SJCRH30 (cell line): ENCODE results near the gene TRABD2A. TPM values are rescaled to one million over a fixed set of nuclear protein-coding genes. Genes with fewer than 3 reads are reported as not detected.
"Not testable (repeated sequence)": the region's sequence is repeated elsewhere in the genome, so short reads cannot be mapped to it uniquely, and the experiment has no call there.

Experiments
- DNase-seq, 2 experiments: peaks; one replicate each; pipeline ENCODE4 v3.0.0-alpha.2; 2015 to 2020
- H3K27ac ChIP-seq: fragments of 250-450 bp; sonication (Bioruptor Pico); 2 replicates; pipeline ENCODE4 v1.5.1; 2020; ENCODE audit warnings: mild to moderate bottlenecking, moderate library complexity
- H3K27me3 ChIP-seq: fragments of 250-450 bp; sonication (Bioruptor Pico); 2 replicates; pipeline ENCODE4 v1.5.1; 2020; ENCODE audit warnings: mild to moderate bottlenecking, moderate library complexity
- H3K36me3 ChIP-seq: fragments of 250-450 bp; sonication (Bioruptor Pico); 2 replicates; pipeline ENCODE4 v1.5.1; 2020; ENCODE audit warnings: mild to moderate bottlenecking, moderate library complexity
- H3K4me1 ChIP-seq: fragments of 250-450 bp; sonication (Bioruptor Pico); 2 replicates; pipeline ENCODE4 v1.5.1; 2020; ENCODE audit warnings: mild to moderate bottlenecking, moderate library complexity
- H3K4me3 ChIP-seq: fragments of 250-450 bp; sonication (Bioruptor Pico); 2 replicates; pipeline ENCODE4 v1.5.1; 2020; ENCODE audit warnings: mild to moderate bottlenecking, moderate library complexity
- H3K9me3 ChIP-seq: fragments of 250-450 bp; sonication (Bioruptor Pico); replicated peaks from 2 replicates; pipeline ENCODE4 v1.5.1; 2020; ENCODE audit warnings: mild to moderate bottlenecking, moderate library complexity
- total RNA-seq: library from RNA; depleted of rRNA; stranded (reverse); fragments of >200 nt; shearing (Covaris generic); gene quantifications from 2 replicates; pipeline ENCODE4 v1.2.3, GENCODE V29; 2014; rRNA removed

TRABD2A gene
- total RNA-seq, 1 experiment from 2014 or later = 1.4 TPM

GRCh38 chr2:84782717-84783442, 98.0 kb downstream of the TRABD2A start:
- Histone ChIP-seq H3K4me1 (no peaks in the 10 kb centered on the region), H3K4me3 (no peak overlapping the region), H3K27ac (no peak overlapping the region), H3K9me3 (no peaks in the 10 kb centered on the region), H3K36me3 (no peaks in the 10 kb centered on the region), H3K27me3 (no peaks in the 10 kb centered on the region)
- DNase-seq = no peak

- no peaks in the 10 kb centered on the region for H3K9me3 ChIP-seq
- H3K27ac ChIP-seq = no peak overlapping the region
- no peak for DNase-seq
- H3K4me1 ChIP-seq = no peaks in the 10 kb centered on the region
- no peaks in the 10 kb centered on the region for H3K27me3 ChIP-seq
- no peaks in the 10 kb centered on the region for H3K36me3 ChIP-seq
- H3K4me3 ChIP-seq = no peak overlapping the region
These were observed 98.8 kb downstream of the TRABD2A start for GRCh38 chr2:84781942-84782716.

- Histone ChIP-seq H3K36me3 (no peaks in the 10 kb centered on the region), H3K9me3 (no peaks in the 10 kb centered on the region), H3K4me3 (no peak overlapping the region), H3K4me1 (no peaks in the 10 kb centered on the region), H3K27me3 (no peaks in the 10 kb centered on the region), H3K27ac (no peak overlapping the region)
- no peak for DNase-seq
These were observed 101.1 kb downstream of the TRABD2A start for GRCh38 chr2:84779781-84780180.

GRCh38 chr2:84778911-84779690, 101.8 kb downstream of the TRABD2A start:
- Histone ChIP-seq H3K9me3 (no peaks in the 10 kb centered on the region), H3K4me1 (no peaks in the 10 kb centered on the region), H3K4me3 (no peak overlapping the region), H3K27ac (no peak overlapping the region), H3K27me3 (no peaks in the 10 kb centered on the region), H3K36me3 (no peaks in the 10 kb centered on the region)
- no peak for DNase-seq

GRCh38 chr2:84776011-84776410, 104.9 kb downstream of the TRABD2A start:
- Histone ChIP-seq H3K36me3 (no peaks in the 10 kb centered on the region), H3K4me1 (no peaks in the 10 kb centered on the region), H3K27me3 (no peaks in the 10 kb centered on the region), H3K27ac (no peak overlapping the region), H3K9me3 (0 out of 2 replicates have a peak, but pooled peaks cover 3% of the 10 kb centered on the region), H3K4me3 (no peak overlapping the region)
- no peak for DNase-seq

GRCh38 chr2:84773562-84773961, 107.3 kb downstream of the TRABD2A start:
- H3K9me3 ChIP-seq, H3K36me3 ChIP-seq, H3K4me3 ChIP-seq, H3K27me3 ChIP-seq, H3K4me1 ChIP-seq, H3K27ac ChIP-seq, DNase-seq: not testable (repeated sequence)

Other genes starting within 250 kb of the TRABD2A start
- 2,317 and 2,398 TPM in 2 replicates for gene TMSB10, start 24.6 kb upstream of the TRABD2A start, total RNA-seq
- gene KCMF1, start 90.1 kb upstream of the TRABD2A start, total RNA-seq = 75.8 and 93.0 TPM in 2 replicates